IPS-18a (cell line): Measurements from ENCODE around the gene PRELP.
A peak's percentile ranks its signal among the peaks of the same experiment; 100 is the strongest.
"Not testable (repeated sequence)": the region's sequence is repeated elsewhere in the genome, so short reads cannot be mapped to it uniquely, and the experiment has no call there.

ENCODE experiments used
- H3K27ac ChIP-seq: one replicate; pipeline ENCODE4 v1.5.1; 2013; ENCODE audit warnings: low read length
- H3K27me3 ChIP-seq: one replicate; pipeline ENCODE4 v1.6.1; 2013; ENCODE audit warnings: mild to moderate bottlenecking, low read length; ENCODE audit not compliant: control insufficient read depth, insufficient read depth
- H3K36me3 ChIP-seq: one replicate; pipeline ENCODE4 v1.6.1; 2013; ENCODE audit warnings: low read depth, low read length; ENCODE audit not compliant: control insufficient read depth
- H3K4me1 ChIP-seq: one replicate; pipeline ENCODE4 v1.6.1; 2013; ENCODE audit warnings: low read depth, low read length; ENCODE audit not compliant: control insufficient read depth
- H3K4me3 ChIP-seq: one replicate; pipeline ENCODE4 v1.5.1; 2013; ENCODE audit warnings: low read length
- H3K9ac ChIP-seq: one replicate; pipeline ENCODE4 v1.6.1; 2013; ENCODE audit warnings: mild to moderate bottlenecking, low read length, moderate library complexity
- H3K9me3 ChIP-seq: one replicate; pipeline ENCODE4 v1.6.1; 2013; ENCODE audit warnings: low read depth, low read length; ENCODE audit not compliant: control insufficient read depth

Gene PRELP

GRCh38 chr1:203443296-203443695 lies 32.3 kb upstream of the PRELP start:
- H3K9ac ChIP-seq: no peak overlapping the region
- H3K36me3 ChIP-seq: no peaks in the 10 kb centered on the region
- H3K4me1 ChIP-seq: peaks cover 15% of the 10 kb centered on the region
- H3K4me3 ChIP-seq: peak overlapping the region; percentile 7
- H3K27me3 ChIP-seq: no peaks in the 10 kb centered on the region
- H3K27ac ChIP-seq: no peak overlapping the region
- peaks cover 6% of the 10 kb centered on the region for H3K9me3 ChIP-seq

- Histone ChIP-seq H3K9ac (no peak overlapping the region), H3K4me3 (no peak overlapping the region), H3K27ac (no peak overlapping the region), H3K9me3 (peaks cover 6% of the 10 kb centered on the region), H3K4me1 (peaks cover 21% of the 10 kb centered on the region), H3K36me3 (no peaks in the 10 kb centered on the region), H3K27me3 (no peaks in the 10 kb centered on the region)
Measured at GRCh38 chr1:203444171-203444576, 31.4 kb upstream of the PRELP start.

GRCh38 chr1:203447151-203447550 lies 28.5 kb upstream of the PRELP start:
- peaks cover 21% of the 10 kb centered on the region for H3K4me1 ChIP-seq
- H3K36me3 ChIP-seq: no peaks in the 10 kb centered on the region
- H3K9me3 ChIP-seq: peaks cover 6% of the 10 kb centered on the region
- H3K27me3 ChIP-seq: no peaks in the 10 kb centered on the region
- no peak overlapping the region for H3K9ac ChIP-seq
- H3K4me3 ChIP-seq: no peak overlapping the region
- no peak overlapping the region for H3K27ac ChIP-seq

DNA sequence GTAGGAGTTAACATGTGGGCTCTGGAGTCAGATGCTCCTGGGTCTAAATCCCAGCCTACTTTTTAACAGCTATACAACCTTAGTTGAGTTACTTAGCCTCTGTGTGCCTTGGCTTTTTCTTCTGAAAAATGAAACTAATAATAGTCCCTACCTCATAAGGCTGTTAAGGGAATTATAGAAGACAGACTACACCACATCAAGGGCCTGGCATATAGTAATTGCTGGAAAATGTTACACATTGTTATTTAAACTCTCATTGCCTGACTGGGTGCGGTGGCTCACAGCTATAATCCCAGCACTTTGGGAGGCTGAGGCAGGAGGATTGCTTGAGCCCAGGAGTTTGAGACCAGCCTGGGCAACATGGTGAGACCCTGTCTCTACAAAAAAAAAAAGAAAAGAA lies 28.0 kb upstream of the PRELP start:
- not testable (repeated sequence) for H3K36me3 ChIP-seq, H3K27ac ChIP-seq, H3K4me3 ChIP-seq, H3K9me3 ChIP-seq, H3K27me3 ChIP-seq, H3K9ac ChIP-seq
- peaks cover 20% of the 10 kb centered on the region for H3K4me1 ChIP-seq

DNA sequence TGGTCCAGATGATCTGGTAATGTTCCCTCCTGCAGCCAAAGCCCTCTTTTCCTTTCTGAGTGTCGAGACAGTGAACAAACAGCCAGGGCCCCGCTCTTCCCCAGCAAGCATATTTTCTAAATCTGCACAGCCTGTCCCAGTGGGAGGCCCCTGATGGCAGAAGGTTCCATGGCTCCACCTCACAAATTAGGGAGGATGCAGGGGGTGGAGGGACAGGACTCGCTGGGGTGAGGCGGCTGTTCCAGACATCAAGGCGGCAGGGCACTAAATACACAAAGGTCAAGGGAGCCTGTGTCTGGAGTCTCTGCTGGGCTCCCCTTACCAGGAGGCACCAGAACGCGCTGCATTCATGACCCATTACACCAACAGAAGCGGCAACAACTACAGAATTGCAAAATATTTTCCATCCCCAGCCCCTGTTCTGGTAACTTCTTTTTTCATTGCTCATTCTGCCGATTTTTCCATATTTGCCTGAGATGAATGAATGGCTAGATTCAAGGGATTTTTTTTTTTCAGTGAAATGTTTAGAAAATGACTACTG lies 27.0 kb upstream of the PRELP start:
- Histone ChIP-seq H3K4me3 (no peak overlapping the region), H3K27ac (no peak overlapping the region), H3K9me3 (peaks cover 6% of the 10 kb centered on the region), H3K27me3 (no peaks in the 10 kb centered on the region), H3K36me3 (no peaks in the 10 kb centered on the region), H3K9ac (no peak overlapping the region), H3K4me1 (peaks cover 10% of the 10 kb centered on the region)

GRCh38 chr1:203450001-203450400 lies 25.6 kb upstream of the PRELP start:
- Histone ChIP-seq H3K4me1 (peaks cover 8% of the 10 kb centered on the region), H3K36me3 (no peaks in the 10 kb centered on the region), H3K27ac (no peak overlapping the region), H3K4me3 (no peak overlapping the region), H3K9me3 (peaks cover 6% of the 10 kb centered on the region), H3K9ac (no peak overlapping the region), H3K27me3 (no peaks in the 10 kb centered on the region)

DNA sequence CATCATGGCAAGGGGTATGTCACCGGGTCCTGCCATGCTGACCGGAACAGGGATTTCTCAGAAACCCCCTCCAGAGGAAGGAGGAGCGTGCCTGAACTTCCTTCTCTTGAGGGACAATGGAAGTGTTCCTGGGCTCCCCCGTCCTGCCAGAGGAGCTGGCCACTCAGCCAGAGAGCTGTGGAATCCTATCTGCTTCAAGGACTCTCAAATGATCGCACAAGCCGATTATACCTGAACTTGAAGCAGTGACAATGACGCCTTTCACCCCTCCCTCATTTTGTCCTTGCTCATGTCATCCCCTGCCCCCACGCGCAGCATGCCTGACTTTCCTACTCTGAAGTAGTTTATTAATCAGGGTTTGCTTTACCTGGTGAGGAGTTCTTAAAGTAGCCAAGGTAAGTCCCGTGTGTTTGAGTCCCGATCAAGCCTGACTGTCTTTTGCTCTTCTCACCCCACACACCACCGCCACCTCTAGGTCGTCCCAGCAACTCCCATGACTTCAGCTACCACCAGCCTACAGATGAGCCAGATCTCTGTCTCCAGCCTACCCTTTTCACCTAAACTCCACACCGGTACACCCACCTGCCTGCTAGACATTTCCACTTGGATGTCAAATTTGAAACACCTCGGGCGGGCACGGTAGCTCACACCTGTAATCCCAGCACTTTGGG lies 25.0 kb upstream of the PRELP start:
- H3K36me3 ChIP-seq: no peaks in the 10 kb centered on the region
- peaks cover 8% of the 10 kb centered on the region for H3K4me1 ChIP-seq
- H3K27me3 ChIP-seq: no peaks in the 10 kb centered on the region
- no peak overlapping the region for H3K4me3 ChIP-seq
- H3K9me3 ChIP-seq: no peaks in the 10 kb centered on the region
- no peak overlapping the region for H3K27ac ChIP-seq
- H3K9ac ChIP-seq: no peak overlapping the region

GRCh38 chr1:203451836-203452784 lies 23.5 kb upstream of the PRELP start:
- Histone ChIP-seq H3K27ac (no peak overlapping the region), H3K4me1 (peaks cover 8% of the 10 kb centered on the region), H3K9ac (no peak overlapping the region), H3K27me3 (no peaks in the 10 kb centered on the region), H3K36me3 (no peaks in the 10 kb centered on the region), H3K4me3 (no peak overlapping the region), H3K9me3 (no peaks in the 10 kb centered on the region)

GRCh38 chr1:203453016-203453415 lies 22.6 kb upstream of the PRELP start:
- H3K9me3 ChIP-seq: no peaks in the 10 kb centered on the region
- H3K9ac ChIP-seq: no peak overlapping the region
- no peak overlapping the region for H3K4me3 ChIP-seq
- peaks cover 8% of the 10 kb centered on the region for H3K4me1 ChIP-seq
- no peaks in the 10 kb centered on the region for H3K36me3 ChIP-seq
- no peak overlapping the region for H3K27ac ChIP-seq
- H3K27me3 ChIP-seq: no peaks in the 10 kb centered on the region

DNA sequence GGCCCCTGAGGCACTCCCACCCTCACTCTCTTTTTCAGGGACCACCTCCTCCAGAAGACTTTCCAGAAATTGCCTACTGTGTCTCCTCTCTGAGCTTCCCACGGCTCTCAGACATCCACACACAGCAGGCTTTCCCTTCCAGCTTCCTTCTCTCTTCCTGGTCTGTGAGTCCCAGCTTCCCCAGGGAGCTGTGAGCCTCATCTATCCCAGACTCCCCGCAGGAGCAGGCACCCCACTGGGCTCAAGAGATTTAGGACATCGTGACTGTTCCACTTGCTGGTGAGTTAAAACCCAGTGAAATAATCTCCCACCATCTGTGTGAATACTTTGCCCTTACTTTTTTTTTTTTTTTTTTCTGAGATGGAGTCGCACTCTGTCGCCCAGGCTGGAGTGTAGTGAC lies 22.0 kb upstream of the PRELP start:
- no peaks in the 10 kb centered on the region for H3K36me3 ChIP-seq
- no peaks in the 10 kb centered on the region for H3K9me3 ChIP-seq
- H3K4me1 ChIP-seq: peaks cover 3% of the 10 kb centered on the region
- H3K27me3 ChIP-seq: no peaks in the 10 kb centered on the region
- no peak overlapping the region for H3K9ac ChIP-seq
- no peak overlapping the region for H3K4me3 ChIP-seq
- H3K27ac ChIP-seq: no peak overlapping the region

- H3K9me3 ChIP-seq: no peaks in the 10 kb centered on the region
- no peak overlapping the region for H3K4me3 ChIP-seq
- H3K4me1 ChIP-seq: no peaks in the 10 kb centered on the region
- no peaks in the 10 kb centered on the region for H3K36me3 ChIP-seq
- H3K27ac ChIP-seq: no peak overlapping the region
- H3K9ac ChIP-seq: no peak overlapping the region
- H3K27me3 ChIP-seq: no peaks in the 10 kb centered on the region
Measured at GRCh38 chr1:203454986-203455471, 20.6 kb upstream of the PRELP start.
